ENCODE results near the gene AQP4. TPM values are rescaled to one million over a fixed set of nuclear protein-coding genes. Genes with fewer than 3 reads are reported as not detected.

AQP4 gene
- total RNA-seq, 1 donor from 2014 or later = not detected

- DNase-seq (ENCODE audit: low spot score) = no peak
Observed at GRCh38 chr18:26840965-26841364, 24.5 kb downstream of the AQP4 start.

GRCh38 chr18:26839609-26840008 is 25.9 kb downstream of the AQP4 start:
- DNase-seq (ENCODE audit: low spot score) = no peak

- DNase-seq (ENCODE audit: low spot score) = no peak
Observed at GRCh38 chr18:26832302-26832701, 33.2 kb downstream of the AQP4 start.

GRCh38 chr18:26827581-26827980 is 37.9 kb downstream of the AQP4 start:
- DNase-seq (ENCODE audit: low spot score) = no peak

DNA sequence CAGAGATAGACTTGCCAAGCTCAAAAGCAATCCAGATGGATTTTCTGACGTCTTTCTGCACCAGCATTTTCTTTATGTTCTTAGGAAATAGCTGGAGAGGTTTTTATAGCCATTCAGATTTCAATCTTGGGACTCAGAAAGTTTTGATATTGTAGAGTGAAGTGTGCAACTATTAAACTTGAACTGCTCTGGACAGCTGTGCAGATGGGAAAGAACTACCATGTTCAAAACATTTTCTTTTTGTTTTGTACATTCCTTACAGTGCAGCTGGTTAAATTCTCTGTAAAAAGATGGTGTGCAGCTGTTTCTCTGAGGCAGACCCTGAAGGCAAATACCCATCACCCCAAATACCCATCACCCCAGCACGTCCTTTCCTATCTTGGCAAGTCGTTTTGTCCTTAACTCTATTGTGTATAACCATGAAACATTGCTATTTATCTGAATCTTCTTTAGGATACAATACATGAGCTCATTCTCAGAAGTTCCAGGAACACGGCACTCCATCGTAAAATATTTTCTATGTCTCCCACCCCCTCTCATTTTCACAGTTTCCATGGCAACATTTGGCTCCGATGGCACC is 38.8 kb downstream of the AQP4 start:
- no peak for DNase-seq (ENCODE audit: low spot score)

GRCh38 chr18:26821181-26821580 is 44.3 kb downstream of the AQP4 start:
- DNase-seq (ENCODE audit: low spot score) = no peak

DNA sequence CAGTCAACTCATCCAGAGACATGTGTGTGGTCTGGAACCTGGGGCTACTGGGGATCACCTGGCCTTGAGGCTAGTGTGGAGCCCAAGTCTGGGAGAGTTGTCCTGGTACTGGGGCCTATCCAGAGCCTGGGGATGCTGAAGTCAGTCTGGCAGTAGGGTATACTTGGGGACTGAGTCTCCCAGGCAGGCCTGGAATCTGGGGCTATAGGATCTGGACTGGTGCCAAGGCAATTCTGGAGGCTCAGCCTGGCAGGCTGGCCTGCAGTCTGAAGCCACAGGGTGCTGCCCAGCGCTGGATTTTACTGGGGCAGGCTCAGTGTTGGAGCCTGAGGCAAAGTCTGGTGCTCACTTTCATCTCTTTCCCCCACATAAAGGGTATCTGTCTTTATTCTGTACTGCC is 46.5 kb downstream of the AQP4 start:
- no peak for DNase-seq (ENCODE audit: low spot score)

GRCh38 chr18:26818461-26818860 is 47.0 kb downstream of the AQP4 start:
- no peak for DNase-seq (ENCODE audit: low spot score)

DNA sequence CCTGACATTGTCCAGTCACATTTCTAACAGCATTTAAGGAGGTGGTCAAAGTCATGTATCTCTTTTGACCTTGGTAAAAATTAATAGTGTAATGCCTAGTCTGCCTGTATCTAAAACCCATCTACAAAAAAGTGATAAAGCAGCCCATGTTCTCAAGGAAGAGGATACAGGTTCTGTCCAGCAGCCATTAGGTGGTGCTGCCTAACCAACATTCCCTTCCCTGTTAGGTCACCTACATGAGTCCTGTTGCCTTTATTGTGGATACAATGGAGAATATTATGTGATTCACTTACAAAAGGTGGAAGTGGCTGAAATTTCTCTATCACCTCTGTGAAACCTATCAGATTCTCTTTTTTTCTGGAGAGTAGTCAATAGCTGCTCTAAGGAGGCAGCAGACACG is 52.5 kb downstream of the AQP4 start:
- no peak for DNase-seq (ENCODE audit: low spot score)

GRCh38 chr18:26812462-26812861 is 53.0 kb downstream of the AQP4 start:
- DNase-seq (ENCODE audit: low spot score) = no peak

- DNase-seq (ENCODE audit: low spot score) = no peak
Observed at GRCh38 chr18:26809346-26809745, 56.2 kb downstream of the AQP4 start.

DNA sequence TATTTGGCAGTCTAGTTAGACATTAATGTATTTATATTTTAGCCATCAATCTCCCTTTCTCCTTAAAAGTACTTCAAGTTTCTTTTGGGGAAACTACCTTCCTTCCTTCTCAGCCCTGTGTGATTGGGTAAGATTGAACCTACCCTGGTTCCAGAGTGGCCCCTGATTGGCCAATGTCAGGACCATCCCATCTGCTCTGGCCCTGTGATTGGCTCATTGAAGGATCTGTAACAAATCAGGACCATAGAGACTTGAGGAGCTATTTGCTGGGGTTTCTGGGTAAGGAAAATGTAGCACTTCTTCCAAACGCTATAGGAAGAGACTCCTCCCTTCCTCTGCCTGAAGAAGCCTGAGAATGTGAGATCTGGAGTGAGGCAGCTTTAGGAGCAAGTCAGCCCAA is 59.3 kb downstream of the AQP4 start:
- no peak for DNase-seq (ENCODE audit: low spot score)

GRCh38 chr18:26804519-26804918 is 61.0 kb downstream of the AQP4 start:
- DNase-seq (ENCODE audit: low spot score) = no peak

DNA sequence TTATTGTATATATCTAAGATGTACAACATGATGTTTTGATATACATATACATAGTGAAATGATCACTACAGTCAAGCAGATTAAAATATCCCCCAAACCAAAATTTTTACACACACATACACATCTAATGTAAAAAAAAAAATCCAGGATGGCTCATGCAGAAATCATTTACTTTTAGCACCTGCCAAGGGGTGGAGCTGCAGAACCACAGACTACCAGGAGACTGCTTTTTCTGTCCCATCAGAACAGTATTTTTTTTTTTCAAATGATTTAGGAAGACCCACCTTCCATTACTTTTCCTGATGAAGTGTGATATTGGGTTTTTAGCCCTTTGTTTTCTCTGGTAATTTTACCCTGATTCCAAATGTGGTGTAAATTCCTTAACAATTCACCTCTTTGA is 61.9 kb downstream of the AQP4 start:
- no peak for DNase-seq (ENCODE audit: low spot score)

- no peak for DNase-seq (ENCODE audit: low spot score)
Observed at GRCh38 chr18:26802330-26803200, 62.9 kb downstream of the AQP4 start.
